GM12878 (cell line): Measurements from ENCODE around the gene RGN. TPM values are rescaled to one million over a fixed set of nuclear protein-coding genes. Genes with fewer than 3 reads are reported as not detected.
"Not testable (repeated sequence)": the region's sequence is repeated elsewhere in the genome, so short reads cannot be mapped to it uniquely, and the experiment has no call there.

ENCODE experiments used
- ATAC-seq: fragments of 200-7000 bp; cut with Tn5 transposase; 3 replicates; pipeline ENCODE4 v1.9.1; 2020; ENCODE audit warnings: mild to moderate bottlenecking, moderate library complexity
- BruUV-seq: library from RNA; stranded (reverse); fragments of 400-500 nt; replicated peaks from 2 replicates; lab custom pipeline; 2021; lab: Mats Ljungman, UMichigan
- CTCF ChIA-PET: fragments of 300-600 bp; sonication (Branson Sonifier 250); formaldehyde crosslinking; extraction: SDS; loops from one replicate; lab custom pipeline; 2021; ENCODE audit warnings: inconsistent platforms; lab: Yijun Ruan, JAX
- POLR2A ChIA-PET: fragments of 350-600 bp; formaldehyde crosslinking; extraction: SDS; loops from one replicate; lab custom pipeline; 2021; ENCODE audit warnings: inconsistent platforms; lab: Charles Lee
- RAD21 ChIA-PET: fragments of 300-600 bp; sonication (Branson Sonifier 250); formaldehyde crosslinking; loops from one replicate; lab custom pipeline; 2023; ENCODE audit warnings: antibody characterized with exemption; ENCODE audit not compliant: unreplicated experiment; lab: Charles Lee
- SMC1A ChIA-PET: fragments of 300-600 bp; sonication (Branson Sonifier 250); formaldehyde crosslinking; loops from one replicate; lab custom pipeline; 2023; ENCODE audit not compliant: unreplicated experiment, uncharacterized antibody; lab: Charles Lee
- DNase-seq: peaks from one replicate; pipeline ENCODE4 v3.0.0-alpha.2; 2011; ENCODE audit warnings: low read depth, low spot score
- FAIRE-seq: peaks from 3 replicates; lab custom pipeline; 2011; peaks lifted over from hg19 to GRCh38; lab: Jason Lieb, UNC
- H2AFZ ChIP-seq: 2 replicates; pipeline ENCODE4 v1.6.0; 2011; ENCODE audit warnings: low read depth, low read length, control low read depth; ENCODE audit not compliant: control insufficient read depth
- H3K27ac ChIP-seq: 2 replicates; pipeline ENCODE4 v1.5.1; 2011; ENCODE audit warnings: control low read depth; ENCODE audit not compliant: control insufficient read depth, insufficient read depth
- H3K27me3 ChIP-seq, 2 experiments: replicated peaks in 1 of 2; 2 replicates each; pipeline versions ENCODE4 v1.6.0 to v1.6.1; 2011; ENCODE audit warnings: low read length in 1 of 2; ENCODE audit not compliant: control insufficient read depth in 2 of 2, insufficient read depth in 2 of 2
- H3K36me3 ChIP-seq, 2 experiments: 2 replicates each; pipeline ENCODE4 v1.5.1; 2011; ENCODE audit warnings: low read length in 1 of 2; ENCODE audit not compliant: control insufficient read depth in 2 of 2, insufficient read depth in 2 of 2
- H3K4me1 ChIP-seq: 2 replicates; pipeline ENCODE4 v1.6.1; 2011; ENCODE audit warnings: mild to moderate bottlenecking, low read length, moderate library complexity, mixed read lengths; ENCODE audit not compliant: control insufficient read depth, insufficient read depth
- H3K4me2 ChIP-seq: 2 replicates; pipeline ENCODE4 v1.6.0; 2011; ENCODE audit warnings: control low read depth; ENCODE audit not compliant: control insufficient read depth, insufficient read depth
- H3K4me3 ChIP-seq: fragments of 200-600 bp; sonication (generic); 2 replicates; pipeline ENCODE4 v1.5.1; 2016
- H3K79me2 ChIP-seq: 2 replicates; pipeline ENCODE4 v1.6.0; 2011; ENCODE audit warnings: low read length; ENCODE audit not compliant: control insufficient read depth, insufficient read depth
- H3K9ac ChIP-seq: 2 replicates; pipeline ENCODE4 v1.8.0; 2011; ENCODE audit warnings: low read length, control low read depth, mixed read lengths; ENCODE audit not compliant: control insufficient read depth, insufficient read depth
- H3K9me3 ChIP-seq: replicated peaks from 3 replicates; pipeline ENCODE4 v1.5.1; 2011; ENCODE audit warnings: mild to moderate bottlenecking, low read length; ENCODE audit not compliant: control insufficient read depth, insufficient read depth
- H4K20me1 ChIP-seq: 2 replicates; pipeline ENCODE4 v1.6.0; 2011; ENCODE audit not compliant: control insufficient read depth, insufficient read depth
- WGBS: methylation state at CpG from one replicate; pipeline ENCODE4 v1.1.6; 2016; ENCODE audit warnings: low lambda C conversion rate; ENCODE audit not compliant: insufficient replicate concordance, insufficient coverage; ENCODE audit errors: missing lambda C conversion rate; 5-methylcytosine and 5-hydroxymethylcytosine counted together
- in situ Hi-C: fragments of 300-500 bp; cut with MboI; formaldehyde crosslinking; loops from 9 replicates; pipeline ENCODE4 v1.14.3; 2018; ENCODE audit warnings: mixed read lengths
- intact Hi-C: fragments of 100-400 bp; cut with micrococcal nuclease; formaldehyde crosslinking; loops from one replicate; pipeline ENCODE4 v1.14.2; 2022; ENCODE audit not compliant: unreplicated experiment
- polyA plus RNA-seq, 11 experiments: library from polyadenylated mRNA; depleted of rRNA in 4 of 11; unstranded in 6 of 11; stranded (reverse) in 5 of 11; fragments of >200 nt; fragmentation: Nextera tagmentation in 4 of 11; fragmentation: Illumina TruSeq in 1 of 11; extraction: Ambion mirVana in 4 of 11; extraction: Trizol in 1 of 11; gene quantifications; 1 replicate in 1 of 11; 2 replicates in 10 of 11; pipeline versions ENCODE4 v1.2.1 to v1.2.3, GENCODE V29; 2011 to 2016; ENCODE audit warnings: inconsistent platforms in 2 of 11, missing spikeins in 2 of 11, low read depth in 1 of 11
- total RNA-seq, 4 experiments: library from RNA; depleted of rRNA in 3 of 4; stranded (reverse); fragments of >200 nt in 3 of 4; fragmentation: Illumina TruSeq in 1 of 4; extraction: Trizol in 1 of 4; gene quantifications; 2 replicates each; pipeline versions ENCODE4 v1.2.1 to v1.2.3, GENCODE V29; 2013 to 2021
- TF ChIP-seq, protein P1 (sequence below): IDR thresholded peaks from 2 replicates; pipeline ENCODE4 v1.6.1; 2011; ENCODE audit warnings: borderline replicate concordance, low read depth, mild to moderate bottlenecking, moderate library complexity, low read length; ENCODE audit not compliant: insufficient read depth, poor library complexity, severe bottlenecking

The RGN gene
- total and polyA plus RNA-seq, 10 of the 15 experiments (the other 5 are each of a cell fraction or from before 2014, with no cell fraction given): 0.15 TPM; not detected in 9

DNA sequence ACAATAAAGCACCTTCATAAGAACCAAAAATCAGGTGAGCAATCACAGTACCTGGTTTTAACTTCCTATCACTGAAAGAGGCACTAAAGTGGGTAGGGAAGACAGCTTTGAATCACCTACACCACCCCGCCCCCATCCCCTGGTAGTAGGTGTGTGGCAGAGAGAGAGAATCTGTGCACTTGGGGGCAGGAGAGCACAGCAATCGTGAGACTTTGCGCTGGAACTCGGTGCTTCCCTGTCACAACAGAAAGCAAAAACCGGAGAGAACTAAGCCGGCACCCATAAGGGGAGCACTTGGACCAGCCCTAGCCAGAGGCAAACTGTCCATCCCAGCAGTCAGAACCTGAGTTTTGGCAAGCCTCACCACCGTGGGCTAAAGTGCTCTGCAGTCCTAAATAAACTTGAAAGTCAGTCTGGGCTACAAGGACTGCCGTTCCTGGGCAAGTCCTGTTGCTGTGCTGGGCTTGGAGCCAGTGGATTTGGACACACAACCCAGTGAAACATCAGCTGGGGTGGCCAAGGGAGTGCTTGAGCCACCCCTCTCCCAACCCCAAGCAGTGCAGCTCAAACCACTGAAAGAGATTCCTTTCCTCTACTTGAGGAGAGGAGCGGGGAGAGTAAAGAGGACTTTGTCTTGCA lies 34.2 kb downstream of the RGN start (continued):
- TF ChIP-seq, protein P1, sequence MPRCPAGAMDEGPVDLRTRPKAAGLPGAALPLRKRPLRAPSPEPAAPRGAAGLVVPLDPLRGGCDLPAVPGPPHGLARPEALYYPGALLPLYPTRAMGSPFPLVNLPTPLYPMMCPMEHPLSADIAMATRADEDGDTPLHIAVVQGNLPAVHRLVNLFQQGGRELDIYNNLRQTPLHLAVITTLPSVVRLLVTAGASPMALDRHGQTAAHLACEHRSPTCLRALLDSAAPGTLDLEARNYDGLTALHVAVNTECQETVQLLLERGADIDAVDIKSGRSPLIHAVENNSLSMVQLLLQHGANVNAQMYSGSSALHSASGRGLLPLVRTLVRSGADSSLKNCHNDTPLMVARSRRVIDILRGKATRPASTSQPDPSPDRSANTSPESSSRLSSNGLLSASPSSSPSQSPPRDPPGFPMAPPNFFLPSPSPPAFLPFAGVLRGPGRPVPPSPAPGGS: no peak

DNA sequence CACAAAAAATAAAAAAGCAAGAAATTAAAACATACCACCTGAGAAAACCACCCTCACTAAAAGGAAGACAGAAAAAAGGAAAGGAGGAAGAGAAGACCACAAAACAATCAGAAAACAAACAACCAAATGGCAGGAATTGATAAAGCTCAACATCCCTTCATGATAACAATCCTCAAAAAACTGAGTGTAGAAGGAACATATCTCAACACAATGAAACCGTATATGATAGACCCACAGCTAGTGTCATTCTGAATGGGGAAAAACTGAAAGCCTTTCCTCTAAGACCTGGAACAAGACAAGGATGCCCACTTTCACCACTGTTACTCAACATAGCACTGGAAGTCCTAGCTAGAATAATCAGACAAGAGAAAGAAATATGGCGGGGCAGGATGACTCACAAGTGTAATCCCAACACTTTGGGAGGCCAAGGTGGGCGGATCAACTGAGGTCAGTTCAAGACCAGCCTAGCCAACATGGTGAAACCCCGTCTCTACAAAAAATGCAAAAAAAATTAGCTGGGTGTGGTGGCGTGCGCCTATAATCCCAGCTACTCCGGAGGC lies 38.4 kb downstream of the RGN start:
- RAD21 ChIA-PET, H3K4me3 ChIP-seq, H4K20me1 ChIP-seq, intact Hi-C loops, H3K9ac ChIP-seq, in situ Hi-C loops, H3K4me1 ChIP-seq, H3K36me3 ChIP-seq, H3K4me2 ChIP-seq, H3K79me2 ChIP-seq, H2AFZ ChIP-seq, BruUV-seq, ATAC-seq, H3K27ac ChIP-seq, POLR2A ChIA-PET, DNase-seq, H3K9me3 ChIP-seq, FAIRE-seq, H3K27me3 ChIP-seq: not testable (repeated sequence)
- 82% methylated on average over 7 of the region's 7 CpGs for WGBS
- ChIA-PET SMC1A (interaction anchor here (1.2 kb wide), 1 partner anchor 14 kb away, joined by 3 read pairs; no protein-coding TSS in a partner anchor), CTCF (interaction anchor here (0.9 kb wide), 1 partner anchor 23 kb away, joined by 3 read pairs; no protein-coding TSS in a partner anchor)

- H3K4me2 ChIP-seq, H4K20me1 ChIP-seq, RAD21 ChIA-PET, H3K27me3 ChIP-seq, H3K36me3 ChIP-seq, BruUV-seq, ATAC-seq, POLR2A ChIA-PET, H3K9me3 ChIP-seq, CTCF ChIA-PET, DNase-seq, H3K27ac ChIP-seq, H3K79me2 ChIP-seq, H3K4me1 ChIP-seq, H3K4me3 ChIP-seq, H2AFZ ChIP-seq, H3K9ac ChIP-seq, intact Hi-C loops, FAIRE-seq, SMC1A ChIA-PET, in situ Hi-C loops: not testable (repeated sequence)
- WGBS: 43% methylated on average over 3 of the region's 3 CpGs
Observed at GRCh38 chrX:47124466-47124865, 46.2 kb downstream of the RGN start.
